GM13976 (cell line): ENCODE results near the gene ZNF319.

Experiments used
- DNase-seq: peaks from one replicate; pipeline ENCODE4 v3.0.0; 2012; ENCODE audit warnings: low spot score
- CTCF ChIP-seq: IDR thresholded peaks from 2 replicates; pipeline ENCODE4 v1.5.1; 2012; ENCODE audit warnings: borderline replicate concordance, mild to moderate bottlenecking; ENCODE audit not compliant: insufficient read depth; ENCODE audit errors: extremely low read depth, missing control alignments, control extremely low read depth
- in situ Hi-C: fragments of 300-500 bp; cut with MboI; formaldehyde crosslinking; loops from one replicate; pipeline ENCODE4 v1.12.0; 2022; ENCODE audit warnings: low sequenced_read_pairs, mixed read lengths, inconsistent platforms; ENCODE audit not compliant: unreplicated experiment

ZNF319 gene

GRCh38 chr16:58021661-58022551, 21.4 kb upstream of the ZNF319 start:
- TF ChIP-seq CTCF = no peak
- in situ Hi-C loops = no loop called here
- DNase-seq = no peak

- peak; percentile 80 for DNase-seq
- peak; percentile 77 for TF ChIP-seq CTCF
- in situ Hi-C loops = no loop called here
Measured at GRCh38 chr16:58020628-58021521, 20.4 kb upstream of the ZNF319 start.

GRCh38 chr16:58019866-58020538, 19.5 kb upstream of the ZNF319 start:
- in situ Hi-C loops = loop anchor here (10.0 kb wide), 1 partner anchor 105 kb away; the partner anchor contains the start of gene CFAP20
- no peak for DNase-seq
- no peak for TF ChIP-seq CTCF

- in situ Hi-C loops = loop anchor here (10.0 kb wide), 1 partner anchor 106 kb away; the partner anchor contains the start of gene CFAP20
Measured at GRCh38 chr16:58018803-58019202, 18.3 kb upstream of the ZNF319 start.

GRCh38 chr16:58016840-58017446, 16.5 kb upstream of the ZNF319 start:
- no peak for TF ChIP-seq CTCF
- DNase-seq = no peak
- in situ Hi-C loops = loop anchor here (10.0 kb wide), 1 partner anchor 108 kb away; the partner anchor contains the start of gene CFAP20

More at GRCh38 chr16:58018803-58019202, 18.3 kb upstream of the ZNF319 start:
- no peak for DNase-seq
- TF ChIP-seq CTCF = no peak
